ENCODE data around the gene LDLRAD3. TPM values are rescaled to one million over a fixed set of nuclear protein-coding genes. Genes with fewer than 3 reads are reported as not detected.

Gene LDLRAD3
- total RNA-seq, 1 donor from 2014 or later = 10.2 TPM

GRCh38 chr11:36098853-36099375, 155.1 kb downstream of the LDLRAD3 start:
- Histone ChIP-seq H3K4me3 (ENCODE audit: low read depth, low read length) (no peak overlapping the region), H3K36me3 (ENCODE audit: control insufficient read depth, insufficient read depth, low read length) (no peaks in the 10 kb centered on the region), H3K27me3 (ENCODE audit: control insufficient read depth, insufficient read depth, low read length) (no peaks in the 10 kb centered on the region)
- no peak for DNase-seq (ENCODE audit: low read depth)
- TF ChIP-seq CTCF (IDR thresholded peaks at IDR 0.05; ENCODE audit: insufficient read depth, low read length, poor library complexity, severe bottlenecking) = no peak

GRCh38 chr11:36101466-36101865, 157.6 kb downstream of the LDLRAD3 start:
- no peaks in the 10 kb centered on the region for H3K27me3 ChIP-seq (ENCODE audit: control insufficient read depth, insufficient read depth, low read length)
- no peak for DNase-seq (ENCODE audit: low read depth)
- H3K4me3 ChIP-seq (ENCODE audit: low read depth, low read length) = no peak overlapping the region
- no peaks in the 10 kb centered on the region for H3K36me3 ChIP-seq (ENCODE audit: control insufficient read depth, insufficient read depth, low read length)
- TF ChIP-seq CTCF (IDR thresholded peaks at IDR 0.05; ENCODE audit: insufficient read depth, low read length, poor library complexity, severe bottlenecking) = no peak

GRCh38 chr11:36102868-36103267, 159.0 kb downstream of the LDLRAD3 start:
- H3K36me3 ChIP-seq (ENCODE audit: control insufficient read depth, insufficient read depth, low read length) = no peaks in the 10 kb centered on the region
- H3K4me3 ChIP-seq (ENCODE audit: low read depth, low read length) = no peak overlapping the region
- H3K27me3 ChIP-seq (ENCODE audit: control insufficient read depth, insufficient read depth, low read length) = no peaks in the 10 kb centered on the region
- DNase-seq (ENCODE audit: low read depth) = no peak
- TF ChIP-seq CTCF (IDR thresholded peaks at IDR 0.05; ENCODE audit: insufficient read depth, low read length, poor library complexity, severe bottlenecking) = no peak

GRCh38 chr11:36103933-36104530, 160.2 kb downstream of the LDLRAD3 start:
- H3K4me3 ChIP-seq (ENCODE audit: low read depth, low read length) = no peak overlapping the region
- no peak for TF ChIP-seq CTCF (IDR thresholded peaks at IDR 0.05; ENCODE audit: insufficient read depth, low read length, poor library complexity, severe bottlenecking)
- DNase-seq (ENCODE audit: low read depth) = no peak
- no peaks in the 10 kb centered on the region for H3K27me3 ChIP-seq (ENCODE audit: control insufficient read depth, insufficient read depth, low read length)
- no peaks in the 10 kb centered on the region for H3K36me3 ChIP-seq (ENCODE audit: control insufficient read depth, insufficient read depth, low read length)

GRCh38 chr11:36104660-36104992, 160.8 kb downstream of the LDLRAD3 start:
- H3K27me3 ChIP-seq (ENCODE audit: control insufficient read depth, insufficient read depth, low read length) = no peaks in the 10 kb centered on the region
- H3K4me3 ChIP-seq (ENCODE audit: low read depth, low read length) = no peak overlapping the region
- H3K36me3 ChIP-seq (ENCODE audit: control insufficient read depth, insufficient read depth, low read length) = no peaks in the 10 kb centered on the region
- TF ChIP-seq CTCF (IDR thresholded peaks at IDR 0.05; ENCODE audit: insufficient read depth, low read length, poor library complexity, severe bottlenecking) = no peak
- DNase-seq (ENCODE audit: low read depth) = no peak

Data from kidney epithelial cell (primary cell).